GM20431 (cell line): Measurements from ENCODE around the gene TSPAN18.

Source experiments
- in situ Hi-C: fragments of 300-500 bp; cut with MseI, MboI; formaldehyde crosslinking; loops from one replicate; pipeline ENCODE4 v1.15.0; 2020; ENCODE audit warnings: low sequenced_read_pairs; ENCODE audit not compliant: unreplicated experiment

TSPAN18 gene

GRCh38 chr11:44875037-44875436, 148.3 kb downstream of the TSPAN18 start:
- in situ Hi-C loops, result no loop called here

- in situ Hi-C loops, result no loop called here
These were observed 149.5 kb downstream of the TSPAN18 start for GRCh38 chr11:44876194-44876723.

DNA sequence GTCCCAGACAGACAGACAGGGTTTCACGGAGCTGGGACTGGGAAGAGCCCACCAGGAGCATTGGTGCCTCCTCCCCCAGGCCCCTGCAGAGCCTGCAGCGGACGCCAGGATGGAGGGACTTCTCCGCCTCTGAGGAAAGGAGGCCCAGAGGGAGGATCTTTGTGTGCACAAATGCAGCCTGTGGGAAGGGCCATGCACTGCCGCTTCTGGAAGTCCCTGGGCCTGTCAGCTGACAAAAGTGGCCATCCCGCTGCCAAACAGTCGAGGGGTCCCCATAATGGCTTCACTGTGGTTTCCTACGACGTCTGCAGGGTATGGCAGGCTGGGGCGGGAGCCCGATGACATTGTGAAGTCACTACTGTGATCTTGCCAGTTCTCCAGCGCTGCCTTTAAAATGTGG, 150.1 kb downstream of the TSPAN18 start:
- in situ Hi-C loops, result no loop called here

DNA sequence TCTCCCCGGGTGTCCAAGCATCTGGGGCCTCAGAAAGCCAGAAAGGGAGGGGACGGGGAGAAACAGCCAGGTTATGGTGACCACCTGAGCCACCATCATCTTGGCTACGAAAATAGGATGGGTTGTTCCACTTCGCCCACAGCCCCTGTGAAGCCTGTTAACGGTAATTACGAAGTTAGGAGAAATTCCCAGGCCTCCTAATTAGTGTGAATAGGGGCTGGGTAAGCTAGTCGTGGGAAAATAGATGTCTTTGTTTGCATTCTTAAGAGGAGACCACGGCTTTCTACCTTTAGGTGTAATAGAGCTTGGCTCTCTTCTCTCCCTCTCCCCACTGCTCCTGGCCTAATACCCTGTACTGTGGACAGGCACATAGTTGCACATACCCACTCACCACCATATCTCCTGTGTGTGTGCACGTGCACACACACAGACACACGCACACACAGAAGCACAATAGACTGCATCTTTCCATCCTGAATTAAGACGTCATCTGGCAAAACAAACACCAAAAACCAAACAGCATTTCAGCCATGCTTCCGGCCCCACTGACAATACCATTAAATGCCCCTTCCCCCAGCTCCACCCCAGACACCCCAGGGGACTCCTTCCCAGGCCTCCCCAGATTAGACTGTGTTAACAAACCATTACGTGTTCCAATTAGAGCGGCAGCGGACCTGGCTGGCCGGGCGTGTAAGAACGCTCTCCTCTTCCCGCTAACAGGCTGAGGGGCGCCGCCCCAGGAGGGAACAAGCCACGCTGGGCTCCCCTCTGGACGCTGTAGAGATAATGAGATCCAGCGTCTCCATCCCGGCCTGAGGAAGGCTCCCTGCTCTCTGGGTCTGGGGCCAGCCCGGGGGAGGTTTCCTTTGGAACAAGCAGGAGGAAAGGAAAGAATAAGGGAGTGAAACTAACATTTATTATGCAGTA, 151.1 kb downstream of the TSPAN18 start:
- in situ Hi-C loops, result no loop called here

GRCh38 chr11:44878711-44879110, 151.9 kb downstream of the TSPAN18 start:
- in situ Hi-C loops, result no loop called here

DNA sequence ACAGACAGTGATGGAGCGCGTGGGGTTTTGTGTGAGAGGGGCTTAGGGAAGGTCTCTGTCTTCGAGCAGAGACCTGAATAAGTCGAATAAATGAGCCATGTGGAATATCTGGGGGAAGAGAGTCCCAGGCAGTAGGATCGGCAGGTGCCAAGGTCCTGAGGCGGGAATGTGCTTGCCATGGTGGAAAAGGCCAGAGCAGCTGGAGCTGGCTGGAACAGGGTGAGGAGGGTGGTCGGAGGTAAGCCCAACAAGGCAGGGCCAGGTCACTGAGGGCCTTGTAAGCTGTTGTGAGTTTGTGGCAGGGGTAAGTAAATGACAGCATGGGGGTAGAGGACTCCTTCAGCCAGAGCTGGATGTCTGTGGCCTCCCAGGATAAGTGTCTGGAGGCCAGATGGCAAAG, 152.7 kb downstream of the TSPAN18 start:
- in situ Hi-C loops, result no loop called here

- in situ Hi-C loops, result no loop called here
These were observed 153.7 kb downstream of the TSPAN18 start for GRCh38 chr11:44880511-44880910.

DNA sequence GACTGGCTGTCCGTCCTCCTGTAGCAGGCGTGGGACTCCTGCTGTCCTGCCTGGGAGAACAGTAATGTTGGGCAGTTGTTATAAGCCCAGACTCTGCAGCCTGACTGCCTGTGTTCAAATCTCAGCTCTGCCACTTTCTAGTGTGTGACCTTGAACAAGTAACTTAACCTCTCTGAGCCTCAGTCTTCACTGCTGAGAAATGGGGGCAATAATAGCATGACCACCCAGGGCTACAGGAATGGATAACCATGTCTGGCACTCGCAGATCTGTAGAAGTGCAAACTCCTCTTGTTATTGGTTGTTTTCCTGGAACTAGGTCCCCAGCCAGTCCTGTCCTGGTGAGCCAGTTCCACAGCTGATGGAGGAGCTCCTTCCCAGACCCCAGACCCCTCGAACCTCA, 154.2 kb downstream of the TSPAN18 start:
- in situ Hi-C loops, result no loop called here

- in situ Hi-C loops, result no loop called here
These were observed 156.5 kb downstream of the TSPAN18 start for GRCh38 chr11:44883277-44883676.

GRCh38 chr11:44884056-44884455, 157.3 kb downstream of the TSPAN18 start:
- in situ Hi-C loops, result no loop called here

DNA sequence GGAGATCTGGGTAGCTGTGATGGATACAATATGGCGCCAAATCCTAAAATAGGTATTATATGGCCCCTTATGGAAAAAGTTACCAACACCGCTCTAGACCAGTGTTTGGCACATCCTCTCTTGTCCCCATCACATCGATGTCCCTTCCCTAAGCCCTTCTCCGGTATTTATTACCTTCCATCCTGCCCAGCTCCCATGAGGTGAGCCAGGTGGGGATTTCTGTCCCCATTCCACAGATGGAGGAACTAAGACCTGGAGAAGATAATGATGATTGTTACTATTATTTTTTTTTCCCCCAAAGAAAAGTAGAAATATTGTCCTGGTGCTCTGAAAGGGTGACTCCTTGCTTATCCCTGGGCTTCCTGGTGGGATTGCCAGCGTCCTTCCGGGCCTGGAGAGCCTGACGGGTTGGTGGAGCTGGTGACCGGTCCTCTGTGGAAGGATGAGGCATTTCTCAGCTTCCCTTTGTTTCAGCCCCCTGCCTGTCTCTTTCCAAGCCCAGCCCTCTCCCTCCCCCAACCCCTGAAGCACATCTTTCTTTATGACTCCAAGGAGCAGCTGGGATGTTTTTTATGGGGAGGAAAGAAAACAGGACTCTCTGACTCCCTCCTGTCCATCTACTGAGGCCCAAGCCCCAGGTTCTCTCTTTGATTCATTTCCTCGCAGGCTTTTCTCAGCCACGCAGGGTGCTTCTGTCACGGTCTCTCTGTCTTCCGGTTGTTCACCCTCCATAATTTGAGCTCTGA, 158.5 kb downstream of the TSPAN18 start:
- in situ Hi-C loops, result no loop called here

GRCh38 chr11:44885919-44886789, 159.4 kb downstream of the TSPAN18 start:
- in situ Hi-C loops, result no loop called here

- in situ Hi-C loops, result no loop called here
These were observed 160.0 kb downstream of the TSPAN18 start for GRCh38 chr11:44886790-44887140.

DNA sequence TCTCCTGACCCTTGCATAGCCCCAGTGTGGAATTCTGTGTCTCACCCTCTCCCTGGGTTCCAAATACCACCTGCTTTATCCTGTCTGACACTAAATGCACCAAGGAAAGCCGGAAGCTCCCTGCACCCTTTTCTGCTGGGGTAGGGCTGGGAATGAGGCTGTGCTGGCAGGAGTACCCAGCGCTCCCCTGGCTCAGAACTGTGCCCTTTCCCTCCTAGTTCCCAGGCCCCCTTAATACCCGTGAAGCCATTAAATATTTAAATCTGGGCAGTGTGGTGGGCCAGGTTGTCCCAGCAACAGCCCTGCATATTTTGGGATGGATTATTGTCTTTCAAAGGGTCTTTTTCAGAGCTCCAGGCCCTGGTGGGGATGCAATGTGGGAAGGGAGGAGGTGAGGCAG, 160.9 kb downstream of the TSPAN18 start:
- in situ Hi-C loops, result no loop called here

GRCh38 chr11:44889266-44889665, 162.5 kb downstream of the TSPAN18 start:
- in situ Hi-C loops, result no loop called here

DNA sequence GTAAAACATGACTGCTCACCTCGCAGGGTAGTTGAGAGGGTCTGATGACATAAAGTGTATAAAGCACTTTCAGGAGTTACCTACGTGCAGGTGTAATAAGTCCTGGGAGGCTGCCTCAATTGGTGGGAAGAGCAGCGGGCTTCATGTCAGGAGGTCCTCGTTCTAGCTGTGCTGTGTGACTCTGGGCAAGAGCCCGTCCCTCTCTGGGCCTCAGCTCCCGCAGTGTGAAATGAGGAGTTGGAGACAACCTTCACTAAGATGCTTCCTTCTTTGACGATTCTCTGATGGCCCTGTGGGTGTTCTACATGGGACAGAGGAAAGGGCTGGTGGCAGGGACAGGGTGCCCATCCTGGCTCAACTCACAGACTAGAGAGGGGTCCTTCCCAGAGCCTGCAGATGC, 166.1 kb downstream of the TSPAN18 start:
- in situ Hi-C loops, result no loop called here

DNA sequence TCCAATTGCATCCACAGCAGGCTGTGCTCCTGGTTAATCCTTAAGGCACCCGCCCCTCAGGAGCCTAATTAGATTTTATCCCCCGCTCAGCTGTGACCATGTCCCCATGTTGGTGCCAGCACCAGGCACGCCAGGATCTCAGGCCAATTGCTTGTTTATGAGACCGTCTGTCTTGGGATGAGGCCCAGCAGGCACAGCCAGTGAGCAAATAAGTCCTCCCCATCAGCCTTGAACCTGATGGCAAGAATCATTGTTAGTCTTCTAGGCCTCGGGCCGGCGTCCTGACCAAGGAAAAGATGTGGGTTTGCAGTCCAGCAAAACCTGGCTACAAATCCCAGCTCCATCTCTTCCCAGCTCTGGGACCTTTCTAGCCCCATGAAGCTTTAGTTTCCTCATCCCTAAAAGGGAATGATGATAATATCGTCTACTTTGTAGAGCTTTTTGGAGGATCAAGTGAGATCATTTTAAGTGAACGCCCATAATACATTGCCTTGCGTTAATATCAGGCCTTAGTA, 166.6 kb downstream of the TSPAN18 start:
- in situ Hi-C loops, result no loop called here

DNA sequence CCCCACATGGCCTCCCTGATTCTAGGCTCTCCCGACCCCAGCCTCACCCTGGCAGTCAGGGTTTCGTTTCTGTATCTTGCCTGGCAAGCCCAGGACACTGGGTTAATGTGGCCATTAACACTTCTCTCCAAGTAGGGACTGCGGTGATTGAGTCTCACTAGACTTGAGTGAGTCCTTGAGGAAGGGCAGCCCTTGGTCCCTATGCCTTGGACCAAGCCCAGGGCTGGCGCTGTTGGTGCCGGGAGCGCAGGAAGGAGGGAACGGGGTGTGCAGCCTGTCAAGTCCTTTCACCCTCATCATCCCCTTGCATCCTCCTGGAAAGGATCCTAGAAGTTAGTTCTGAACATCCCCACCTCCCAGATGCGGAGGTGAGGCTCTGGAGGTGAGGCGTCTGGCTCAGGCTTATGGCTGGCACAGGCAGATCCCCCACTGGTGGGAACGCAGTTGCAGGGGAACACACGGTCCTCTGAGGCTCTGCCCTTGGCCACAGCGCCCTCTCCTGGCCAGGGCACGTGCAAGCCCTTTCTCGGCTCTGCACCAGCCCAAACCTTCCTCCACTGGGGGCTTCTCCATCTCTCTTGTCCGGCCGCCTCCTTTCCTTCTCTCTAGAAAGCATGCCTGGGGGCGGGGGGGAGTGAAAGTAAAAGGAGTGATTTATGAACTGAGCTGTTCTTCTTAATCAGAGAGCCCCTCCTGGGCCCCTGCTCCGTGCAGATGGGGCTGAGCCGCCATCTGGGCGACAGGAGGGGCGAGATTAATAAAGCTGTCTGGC, 167.3 kb downstream of the TSPAN18 start:
- in situ Hi-C loops, result no loop called here

- in situ Hi-C loops, result loop anchor here (25.0 kb wide), 2 partner anchors 163 to 363 kb away; partner anchors contain the start of gene TSPAN18
These were observed 173.2 kb downstream of the TSPAN18 start for GRCh38 chr11:44899959-44900358.
